Pancreas (tissue), 10 donors: ENCODE data around the gene MRGPRF. TPM values are rescaled to one million over a fixed set of nuclear protein-coding genes. Genes with fewer than 3 reads are reported as not detected.
A peak's percentile ranks its signal among the peaks of the same experiment; 100 is the strongest.

Experiments
- ATAC-seq, 4 donors: fragments of 200-7000 bp; cut with Tn5 transposase; one replicate each; pipeline versions ENCODE4 v1.8.0 to v1.9.1; 2020; ENCODE audit warnings: mild to moderate bottlenecking in 4 of 4, moderate library complexity in 4 of 4
- DNase-seq, 6 donors: peaks; one replicate each; pipeline ENCODE4 v3.0.0-alpha.2; 2020
- FAIRE-seq: peaks from 2 replicates; lab custom pipeline; 2012; peaks lifted over from hg19 to GRCh38; lab: Jason Lieb, UNC
- H3K27ac ChIP-seq, 4 donors: fragments of 200-600 bp; sonication (generic); 1 replicate in 3 of 4; 2 replicates in 1 of 4; pipeline versions ENCODE4 v1.5.0 to v1.8.0; 2020
- H3K27me3 ChIP-seq, 4 donors: fragments of 200-600 bp; one replicate each; pipeline ENCODE4 v1.8.0; 2021
- H3K36me3 ChIP-seq, 3 donors: fragments of 200-600 bp; sonication (generic) in 1 of 3; one replicate each; pipeline versions ENCODE4 v1.5.0 to v1.8.0; 2020 to 2021
- H3K4me1 ChIP-seq, 3 donors: fragments of 200-600 bp; one replicate each; pipeline ENCODE4 v1.8.0; 2021
- H3K4me3 ChIP-seq, 4 donors: fragments of 200-600 bp; sonication (generic) in 2 of 4; one replicate each; pipeline versions ENCODE4 v1.5.0 to v1.8.0; 2020 to 2021
- H3K9me3 ChIP-seq, 4 donors: fragments of 200-600 bp; one replicate each; pipeline ENCODE4 v1.8.0; 2021
- WGBS, 2 donors: extraction: QIAGEN DNeasy Blood & Tissue Kit; methylation state at CpG; one replicate each; pipeline ENCODE4 v1.1.7; 2013; 5-methylcytosine and 5-hydroxymethylcytosine counted together
- intact Hi-C, 3 donors: fragments of 100-400 bp; cut with DNase I; formaldehyde crosslinking; loops; one replicate each; pipeline versions ENCODE4 v1.11.1 to v1.14.2; 2022
- polyA plus RNA-seq, 2 donors: library from polyadenylated mRNA; stranded (reverse); fragments of 200-250 nt; gene quantifications; one replicate each; pipeline ENCODE4 v1.2.3, GENCODE V29; 2013
- total RNA-seq, 6 donors: library from RNA; stranded (reverse); fragmentation: NEBNext Ultra II Directional in 4 of 6; extraction: Animal tissue kit (Norgen Biotek cat#: 25700) in 4 of 6; gene quantifications; one replicate each; pipeline versions ENCODE4 v1.2.1 to v1.2.4, GENCODE V29; 2021 to 2023
- TF ChIP-seq, protein P1 (sequence below), 4 donors: fragments of 200-600 bp; sonication (generic) in 3 of 4; IDR thresholded peaks; one replicate each; pipeline versions ENCODE4 v1.5.0 to v1.8.0; 2021; ENCODE audit warnings: antibody characterized with exemption in 4 of 4
- donor health status: healthy with polysubstance abuse.
- donor health status: DM: no; HTN: no; CAD: no; lungs with moderate emphysema.
- donor health status: DM: no; HTN: no; CAD: no.
- donor health status: control.
- donor health status: control.
- donor health status: Bipolar disorder and iron deficiency.
- donor health status: DM: yes; HTN: yes; CAD: no.
- donor health status: DM: no; HTN: no; CAD: no.
- donor health status: DM: no; HTN: no; CAD: no.
- donor health status: DM: yes; HTN: yes; CAD: no.

Gene MRGPRF
- total and polyA plus RNA-seq, 8 donors, result 0.37 to 4.2 (median 1.6) TPM

DNA sequence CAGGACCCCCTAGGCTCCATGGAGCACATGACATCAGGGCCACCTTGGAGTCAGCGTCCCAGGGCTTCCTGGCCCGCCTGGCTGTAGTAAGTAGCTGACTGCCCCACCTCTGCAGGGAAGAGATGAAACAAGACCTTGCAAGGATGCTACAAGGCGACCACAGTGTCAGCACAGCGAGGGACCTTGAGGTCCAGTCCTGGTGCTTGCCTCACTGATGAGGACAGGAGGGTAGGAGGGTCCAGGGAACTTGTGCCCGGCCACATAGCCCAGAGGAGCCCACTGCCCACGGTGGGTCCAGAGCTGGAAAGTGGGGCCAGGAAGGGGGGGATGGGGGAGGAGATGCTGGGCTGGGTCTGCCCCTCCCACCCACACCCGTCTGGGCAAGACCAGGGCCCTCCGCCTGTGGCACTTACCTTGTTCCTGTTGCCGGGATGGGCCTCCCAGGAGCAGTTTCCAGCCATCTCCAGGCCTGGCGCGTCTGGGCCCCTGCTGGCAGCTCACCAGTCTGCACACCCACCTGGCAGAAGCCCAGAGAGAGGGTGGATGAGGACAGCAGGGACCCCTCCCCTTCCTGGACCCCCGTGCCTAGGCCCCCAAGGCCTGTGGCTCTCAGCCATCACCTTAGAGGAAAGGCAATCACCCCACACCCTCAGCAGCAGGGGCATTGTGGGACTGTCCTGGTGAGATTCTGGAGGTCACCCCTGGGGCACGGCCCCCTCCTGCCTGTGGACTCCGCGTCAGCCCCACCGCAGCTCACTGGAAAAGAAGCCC is 3.4 kb downstream of the MRGPRF start:
- Histone ChIP-seq H3K9me3 (no peaks in the 10 kb centered on the region), H3K4me3 (no peak overlapping the region), H3K27me3 (peaks cover 0 to 3% (median 0%) of the 10 kb centered on the region in 4 donors), H3K4me1 (peaks cover 0 to 3% (median 0%) of the 10 kb centered on the region in 3 donors), H3K27ac (peak overlapping the region in 1 of 4 donors; percentile 67), H3K36me3 (no peaks in the 10 kb centered on the region)
- peak in 2 of 6 donors; percentile 49 to 54 for DNase-seq
- FAIRE-seq, result no peak
- TF ChIP-seq, protein P1, sequence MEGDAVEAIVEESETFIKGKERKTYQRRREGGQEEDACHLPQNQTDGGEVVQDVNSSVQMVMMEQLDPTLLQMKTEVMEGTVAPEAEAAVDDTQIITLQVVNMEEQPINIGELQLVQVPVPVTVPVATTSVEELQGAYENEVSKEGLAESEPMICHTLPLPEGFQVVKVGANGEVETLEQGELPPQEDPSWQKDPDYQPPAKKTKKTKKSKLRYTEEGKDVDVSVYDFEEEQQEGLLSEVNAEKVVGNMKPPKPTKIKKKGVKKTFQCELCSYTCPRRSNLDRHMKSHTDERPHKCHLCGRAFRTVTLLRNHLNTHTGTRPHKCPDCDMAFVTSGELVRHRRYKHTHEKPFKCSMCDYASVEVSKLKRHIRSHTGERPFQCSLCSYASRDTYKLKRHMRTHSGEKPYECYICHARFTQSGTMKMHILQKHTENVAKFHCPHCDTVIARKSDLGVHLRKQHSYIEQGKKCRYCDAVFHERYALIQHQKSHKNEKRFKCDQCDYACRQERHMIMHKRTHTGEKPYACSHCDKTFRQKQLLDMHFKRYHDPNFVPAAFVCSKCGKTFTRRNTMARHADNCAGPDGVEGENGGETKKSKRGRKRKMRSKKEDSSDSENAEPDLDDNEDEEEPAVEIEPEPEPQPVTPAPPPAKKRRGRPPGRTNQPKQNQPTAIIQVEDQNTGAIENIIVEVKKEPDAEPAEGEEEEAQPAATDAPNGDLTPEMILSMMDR (IDR thresholded peaks at IDR 0.05), result no peak
- 62 to 67% methylated on average over 16 of the region's 16 CpGs for WGBS, 2 donors
- intact Hi-C loops, result no loop called here
- ATAC-seq, result no peak

DNA sequence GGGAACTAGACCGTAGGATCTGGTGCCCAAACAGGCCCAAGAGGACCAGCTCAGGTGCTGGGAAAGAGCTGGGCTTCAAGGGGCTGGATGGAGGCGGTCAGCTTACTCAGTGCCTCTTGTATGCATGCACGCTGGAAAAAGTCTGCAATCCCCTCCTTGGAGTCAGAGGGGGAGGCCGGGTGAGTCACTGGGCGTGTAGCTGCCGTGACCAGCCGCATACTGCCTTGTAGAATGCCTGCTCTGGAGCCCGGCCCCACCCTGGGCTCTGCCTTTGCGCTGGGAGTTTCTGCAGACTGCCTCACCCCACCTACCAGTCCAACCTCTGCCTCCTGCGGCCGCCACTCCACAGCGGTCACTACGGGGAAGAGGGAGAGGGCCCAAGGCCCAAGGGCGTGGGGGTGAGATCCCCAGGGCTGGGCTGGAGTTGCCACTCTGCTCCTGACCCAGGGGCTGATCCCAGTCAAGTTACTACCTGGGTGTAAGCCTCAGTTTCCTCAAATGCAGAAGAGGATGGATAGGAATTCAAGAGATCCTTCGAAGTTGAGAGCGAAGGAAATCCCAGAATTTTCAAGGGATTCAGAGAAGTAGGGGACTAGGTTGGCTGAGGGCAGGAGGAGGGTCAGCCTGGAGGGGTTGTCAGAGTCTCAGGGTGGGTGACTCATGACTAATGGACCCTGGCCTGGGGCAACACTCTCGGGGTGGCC is 4.2 kb downstream of the MRGPRF start:
- H3K27me3 ChIP-seq, result peaks cover 0 to 3% (median 0%) of the 10 kb centered on the region in 4 donors
- H3K36me3 ChIP-seq, result no peaks in the 10 kb centered on the region
- peak overlapping the region in 2 of 4 donors; percentile 44 to 67 for H3K27ac ChIP-seq
- peaks cover 0 to 3% (median 0%) of the 10 kb centered on the region in 3 donors for H3K4me1 ChIP-seq
- ATAC-seq (peak; percentile 26 to 76 (median 61)), DNase-seq (peak in 3 of 6 donors; percentile 45 to 59 (median 46)), FAIRE-seq (no peak)
- H3K9me3 ChIP-seq, result no peaks in the 10 kb centered on the region
- no peak overlapping the region for H3K4me3 ChIP-seq
- TF ChIP-seq, protein P1 (IDR thresholded peaks at IDR 0.05), result no peak
- WGBS, 2 donors, result 55 to 61% methylated on average over 15 to 17 of the region's 17 CpGs
- intact Hi-C loops, result no loop called here

GRCh38 chr11:69007975-69008381 is 5.1 kb downstream of the MRGPRF start:
- FAIRE-seq, result no peak
- no peak overlapping the region for H3K4me3 ChIP-seq
- peaks cover 0 to 3% (median 0%) of the 10 kb centered on the region in 4 donors for H3K27me3 ChIP-seq
- WGBS, 2 donors, result 16 to 26% methylated on average over 8 of the region's 8 CpGs
- peaks cover 0 to 3% (median 0%) of the 10 kb centered on the region in 3 donors for H3K4me1 ChIP-seq
- H3K36me3 ChIP-seq, result no peaks in the 10 kb centered on the region
- peak overlapping the region in 2 of 4 donors; percentile 44 to 67 for H3K27ac ChIP-seq
- intact Hi-C loops, result no loop called here
- peak in 2 of 6 donors; percentile 30 to 42 for DNase-seq
- no peaks in the 10 kb centered on the region for H3K9me3 ChIP-seq
- TF ChIP-seq, protein P1 (IDR thresholded peaks at IDR 0.05), result no peak
- ATAC-seq, result peak in 3 of 4 donors; percentile 27 to 36 (median 31)

DNA sequence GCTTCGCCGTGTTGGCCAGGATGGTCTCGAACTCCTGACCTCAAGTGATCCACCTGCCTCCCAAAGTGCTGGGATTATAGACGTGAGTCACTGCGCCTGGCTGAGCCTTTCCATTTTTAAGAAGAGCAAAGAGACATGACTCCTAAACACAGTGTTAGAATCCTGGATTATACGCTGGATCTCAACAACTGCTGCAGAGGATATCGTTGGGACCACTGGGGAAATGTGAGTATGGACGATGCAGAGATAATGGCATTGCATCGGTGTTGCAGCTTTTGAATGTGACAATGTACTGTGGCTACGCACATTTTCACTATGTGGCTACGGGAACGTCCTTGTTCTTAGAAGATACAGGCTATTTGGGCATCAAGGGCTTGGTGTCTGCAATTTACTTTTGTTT is 6.2 kb downstream of the MRGPRF start:
- peak in 1 of 6 donors; percentile 2 for DNase-seq
- Histone ChIP-seq H3K4me1 (peaks cover 0 to 3% (median 0%) of the 10 kb centered on the region in 3 donors), H3K9me3 (no peaks in the 10 kb centered on the region), H3K27me3 (no peaks in the 10 kb centered on the region), H3K4me3 (no peak overlapping the region), H3K36me3 (no peaks in the 10 kb centered on the region), H3K27ac (no peak overlapping the region)
- no peak for FAIRE-seq
- TF ChIP-seq, protein P1 (IDR thresholded peaks at IDR 0.05), result no peak
- ATAC-seq, result no peak
- intact Hi-C loops, result no loop called here
- WGBS, 2 donors, result 75 to 86% methylated on average over 12 of the region's 12 CpGs
